H7 (cell line): ENCODE results near the gene MYO9A. TPM values are rescaled to one million over a fixed set of nuclear protein-coding genes. Genes with fewer than 3 reads are reported as not detected.
"Not testable (repeated sequence)": the region's sequence is repeated elsewhere in the genome, so short reads cannot be mapped to it uniquely, and the experiment has no call there.

Source experiments
- DNase-seq: peaks from one replicate; pipeline ENCODE4 v3.0.0; 2012
- H3K27me3 ChIP-seq: 2 replicates; pipeline ENCODE4 v1.6.0; 2011; ENCODE audit warnings: mild to moderate bottlenecking, low read length; ENCODE audit not compliant: control insufficient read depth, insufficient read depth
- H3K36me3 ChIP-seq: replicated peaks from 2 replicates; pipeline ENCODE4 v1.5.1; 2011; ENCODE audit warnings: low read length; ENCODE audit not compliant: control insufficient read depth, insufficient read depth
- H3K4me3 ChIP-seq: 2 replicates; pipeline ENCODE4 v1.5.1; 2011; ENCODE audit warnings: low read depth, mild to moderate bottlenecking, control low read depth, low read length, moderate library complexity; ENCODE audit not compliant: insufficient read depth
- total RNA-seq: library from RNA; depleted of rRNA; stranded (reverse); fragments of >200 nt; shearing (Covaris generic); gene quantifications from 2 replicates; pipeline ENCODE4 v1.2.3, GENCODE V29; 2014

Gene MYO9A
- total RNA-seq, 1 experiment from 2014 or later = 7.8 TPM

GRCh38 chr15:72014555-72014954, 103.4 kb downstream of the MYO9A start:
- H3K36me3 ChIP-seq, H3K27me3 ChIP-seq, H3K4me3 ChIP-seq, DNase-seq: not testable (repeated sequence)

- no peak for DNase-seq
- no peaks in the 10 kb centered on the region for H3K27me3 ChIP-seq
- no peaks in the 10 kb centered on the region for H3K36me3 ChIP-seq
- H3K4me3 ChIP-seq = no peak overlapping the region
These were observed 104.2 kb downstream of the MYO9A start for GRCh38 chr15:72013703-72014102.

- Histone ChIP-seq H3K36me3 (no peaks in the 10 kb centered on the region), H3K27me3 (no peaks in the 10 kb centered on the region), H3K4me3 (no peak overlapping the region)
- DNase-seq = no peak
These were observed 106.5 kb downstream of the MYO9A start for GRCh38 chr15:72011302-72011942.

GRCh38 chr15:72009222-72009621, 108.7 kb downstream of the MYO9A start:
- Histone ChIP-seq H3K27me3 (no peaks in the 10 kb centered on the region), H3K4me3 (no peak overlapping the region), H3K36me3 (no peaks in the 10 kb centered on the region)
- no peak for DNase-seq

- H3K4me3 ChIP-seq = no peak overlapping the region
- H3K27me3 ChIP-seq = no peaks in the 10 kb centered on the region
- DNase-seq = no peak
- no peaks in the 10 kb centered on the region for H3K36me3 ChIP-seq
These were observed 111.6 kb downstream of the MYO9A start for GRCh38 chr15:72006382-72006781.

GRCh38 chr15:72005483-72005882, 112.5 kb downstream of the MYO9A start:
- DNase-seq = no peak
- H3K36me3 ChIP-seq = no peaks in the 10 kb centered on the region
- H3K27me3 ChIP-seq = no peaks in the 10 kb centered on the region
- H3K4me3 ChIP-seq = no peak overlapping the region

- no peak overlapping the region for H3K4me3 ChIP-seq
- H3K27me3 ChIP-seq = no peaks in the 10 kb centered on the region
- no peak for DNase-seq
- H3K36me3 ChIP-seq = no peaks in the 10 kb centered on the region
These were observed 118.1 kb downstream of the MYO9A start for GRCh38 chr15:71999807-72000206.

- not testable (repeated sequence) for H3K36me3 ChIP-seq, DNase-seq, H3K4me3 ChIP-seq, H3K27me3 ChIP-seq
These were observed 119.2 kb downstream of the MYO9A start for GRCh38 chr15:71998717-71999116.

GRCh38 chr15:71997691-71998090, 120.3 kb downstream of the MYO9A start:
- no peak for DNase-seq
- Histone ChIP-seq H3K36me3 (no peaks in the 10 kb centered on the region), H3K4me3 (no peak overlapping the region), H3K27me3 (no peaks in the 10 kb centered on the region)

- no peaks in the 10 kb centered on the region; the same call in 1 of the 2 replicates for H3K36me3 ChIP-seq
- no peaks in the 10 kb centered on the region for H3K27me3 ChIP-seq
- DNase-seq = no peak
- H3K4me3 ChIP-seq = no peak overlapping the region
These were observed 142.2 kb downstream of the MYO9A start for GRCh38 chr15:71975816-71976150.

- no peaks in the 10 kb centered on the region for H3K27me3 ChIP-seq
- no peaks in the 10 kb centered on the region; the same call in 1 of the 2 replicates for H3K36me3 ChIP-seq
- DNase-seq = no peak
- H3K4me3 ChIP-seq = no peak overlapping the region
These were observed 143.7 kb downstream of the MYO9A start for GRCh38 chr15:71974211-71974610.

- Histone ChIP-seq H3K36me3 (no peaks in the 10 kb centered on the region; the same call in 1 of the 2 replicates), H3K4me3 (no peak overlapping the region), H3K27me3 (no peaks in the 10 kb centered on the region)
- DNase-seq = no peak
These were observed 144.6 kb downstream of the MYO9A start for GRCh38 chr15:71973366-71973765.

- no peaks in the 10 kb centered on the region for H3K36me3 ChIP-seq
- no peaks in the 10 kb centered on the region for H3K27me3 ChIP-seq
- no peak overlapping the region for H3K4me3 ChIP-seq
- no peak for DNase-seq
These were observed 146.0 kb downstream of the MYO9A start for GRCh38 chr15:71971905-71972304.

GRCh38 chr15:71970435-71970834, 147.5 kb downstream of the MYO9A start:
- DNase-seq = no peak
- Histone ChIP-seq H3K36me3 (no peaks in the 10 kb centered on the region), H3K4me3 (no peak overlapping the region), H3K27me3 (no peaks in the 10 kb centered on the region)

- H3K4me3 ChIP-seq = no peak overlapping the region
- no peaks in the 10 kb centered on the region for H3K27me3 ChIP-seq
- H3K36me3 ChIP-seq = no peaks in the 10 kb centered on the region
- DNase-seq = no peak
These were observed 155.4 kb downstream of the MYO9A start for GRCh38 chr15:71962537-71962936.

GRCh38 chr15:71957026-71957425, 160.9 kb downstream of the MYO9A start:
- Histone ChIP-seq H3K27me3 (no peaks in the 10 kb centered on the region), H3K4me3 (no peak overlapping the region), H3K36me3 (no peaks in the 10 kb centered on the region)
- DNase-seq = no peak
